Activated T-cell treated with anti-CD3 and anti-CD28 coated beads, Interleukin-2, amount 50 U/mL, for 72 hours (primary cell): ENCODE results near the gene SIAH2. TPM values are rescaled to one million over a fixed set of nuclear protein-coding genes. Genes with fewer than 3 reads are reported as not detected.
"Not testable (repeated sequence)": the region's sequence is repeated elsewhere in the genome, so short reads cannot be mapped to it uniquely, and the experiment has no call there.

ENCODE experiments used
- ATAC-seq, 2 donors: fragments of 150-1000 bp; cut with Tn5 transposase; replicated peaks in 1 of 2; 2 replicates each; pipeline ENCODE4 v1.10.0; 2021; ENCODE audit warnings: moderate library complexity in 2 of 2, mild to moderate bottlenecking in 1 of 2
- DNase-seq, 2 donors: peaks; one replicate each; pipeline ENCODE4 v3.0.0; 2021 to 2022; ENCODE audit warnings: mixed read lengths in 1 of 2
- H3K27ac Mint-ChIP-seq: one replicate; pipeline ENCODE4 v1.8.0; 2022; ENCODE audit warnings: mild to moderate bottlenecking, moderate library complexity, mixed read lengths
- H3K27me3 Mint-ChIP-seq: one replicate; pipeline ENCODE4 v1.8.0; 2022; ENCODE audit warnings: low read depth, mixed read lengths
- H3K36me3 Mint-ChIP-seq, 2 donors: one replicate each; pipeline ENCODE4 v1.8.0; 2022; ENCODE audit warnings: mixed read lengths in 2 of 2, mild to moderate bottlenecking in 1 of 2; ENCODE audit not compliant: insufficient read depth in 2 of 2
- H3K4me1 Mint-ChIP-seq: one replicate; pipeline ENCODE4 v1.8.0; 2022; ENCODE audit warnings: low read depth, mixed read lengths
- H3K4me3 Mint-ChIP-seq, 2 donors: one replicate each; pipeline ENCODE4 v1.8.0; 2022; ENCODE audit warnings: mild to moderate bottlenecking in 2 of 2, mixed read lengths in 2 of 2, moderate library complexity in 2 of 2
- H3K9me3 Mint-ChIP-seq, 2 donors: one replicate each; pipeline ENCODE4 v1.8.0; 2022; ENCODE audit warnings: mixed read lengths in 2 of 2
- total RNA-seq, 2 donors: library from RNA; stranded (reverse); gene quantifications; one replicate each; pipeline ENCODE4 v1.2.3, GENCODE V29; 2022

The SIAH2 gene, protein sequence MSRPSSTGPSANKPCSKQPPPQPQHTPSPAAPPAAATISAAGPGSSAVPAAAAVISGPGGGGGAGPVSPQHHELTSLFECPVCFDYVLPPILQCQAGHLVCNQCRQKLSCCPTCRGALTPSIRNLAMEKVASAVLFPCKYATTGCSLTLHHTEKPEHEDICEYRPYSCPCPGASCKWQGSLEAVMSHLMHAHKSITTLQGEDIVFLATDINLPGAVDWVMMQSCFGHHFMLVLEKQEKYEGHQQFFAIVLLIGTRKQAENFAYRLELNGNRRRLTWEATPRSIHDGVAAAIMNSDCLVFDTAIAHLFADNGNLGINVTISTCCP
- total RNA-seq, result 100 to 1,000 TPM in 1 of 2 donors, 10 to 100 TPM in 1; 91.2 to 124 TPM

DNA sequence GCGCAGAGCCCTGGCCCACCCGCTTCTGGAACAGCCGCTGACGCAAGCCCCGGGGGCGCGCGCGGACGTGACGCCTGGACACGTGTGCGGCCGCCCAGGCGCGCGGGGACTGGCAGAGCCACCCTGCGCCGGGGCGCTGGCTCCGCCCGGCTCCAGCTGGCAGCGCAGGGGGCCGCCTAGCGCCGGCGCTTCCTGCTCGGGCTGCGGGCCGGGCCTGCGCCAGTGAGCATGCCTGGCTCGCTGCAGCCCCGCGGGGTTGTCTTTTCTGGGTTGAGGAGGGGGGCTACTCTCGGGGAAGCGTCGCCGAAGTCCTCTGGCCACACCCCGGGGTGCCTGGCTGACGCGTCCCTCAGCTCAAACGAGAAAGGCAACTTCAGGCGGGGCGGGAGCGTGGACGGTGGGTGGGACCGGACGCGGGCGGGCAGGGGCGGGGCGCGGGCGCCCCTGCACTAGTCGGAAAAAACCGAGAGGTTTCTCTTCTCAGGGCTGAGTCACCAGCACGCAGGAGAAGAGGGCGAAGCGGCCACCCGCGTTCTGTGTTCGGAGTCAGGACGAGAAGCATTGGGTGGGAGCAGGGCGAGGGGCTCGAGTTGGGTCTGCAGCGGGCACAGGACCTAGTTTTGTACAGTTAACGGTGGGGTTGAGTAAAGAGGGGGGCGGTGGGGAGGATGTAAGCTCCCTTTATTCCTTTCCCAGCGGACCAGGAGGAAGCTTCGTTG, at the start of gene SIAH2:
TSS of gene SIAH2 (minus strand) at position 48 of the 719 bp plus-strand sequence. CDS start 320 bp downstream, outside the sequence.
- H3K27ac Mint-ChIP-seq, result peak within 1 kb of the TSS; percentile 100
- DNase-seq (peak; percentile 94 to 96), ATAC-seq (peak; percentile 76 to 80)
- peaks cover 63% of the 10 kb centered on the region for H3K4me1 Mint-ChIP-seq
- H3K36me3 Mint-ChIP-seq, result peaks cover 22 to 29% of the 10 kb centered on the region in 2 donors
- H3K4me3 Mint-ChIP-seq, result peak within 1 kb of the TSS; percentile 99
- H3K9me3 Mint-ChIP-seq, result no peaks in the 10 kb centered on the region
- H3K27me3 Mint-ChIP-seq, result no peaks in the 10 kb centered on the region

DNA sequence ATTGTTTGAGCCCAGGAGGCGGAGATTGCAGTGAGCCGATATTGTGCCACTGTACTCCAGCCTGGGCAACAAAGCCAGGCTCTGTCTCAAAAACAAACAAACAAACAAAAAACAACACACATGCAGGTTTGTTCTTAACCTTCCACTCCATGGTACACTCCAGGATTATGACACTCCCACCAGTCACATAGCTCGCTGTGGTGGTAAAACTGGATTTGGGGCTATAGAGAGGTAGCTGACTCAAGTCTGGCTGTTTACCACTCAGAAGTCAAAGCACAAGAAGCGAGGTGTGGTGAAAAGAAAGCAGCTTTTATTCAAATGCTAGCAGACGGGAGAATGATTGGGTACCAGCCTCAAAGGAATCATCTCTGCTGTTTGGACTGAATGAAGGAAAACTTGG, 49.0 kb upstream of the SIAH2 start:
- Mint-ChIP-seq H3K36me3 (no peaks in the 10 kb centered on the region), H3K9me3 (no peaks in the 10 kb centered on the region), H3K4me1 (no peaks in the 10 kb centered on the region), H3K27ac (no peak overlapping the region), H3K27me3 (peaks cover 22% of the 10 kb centered on the region), H3K4me3 (no peak overlapping the region)
- ATAC-seq, result no peak
- no peak for DNase-seq

DNA sequence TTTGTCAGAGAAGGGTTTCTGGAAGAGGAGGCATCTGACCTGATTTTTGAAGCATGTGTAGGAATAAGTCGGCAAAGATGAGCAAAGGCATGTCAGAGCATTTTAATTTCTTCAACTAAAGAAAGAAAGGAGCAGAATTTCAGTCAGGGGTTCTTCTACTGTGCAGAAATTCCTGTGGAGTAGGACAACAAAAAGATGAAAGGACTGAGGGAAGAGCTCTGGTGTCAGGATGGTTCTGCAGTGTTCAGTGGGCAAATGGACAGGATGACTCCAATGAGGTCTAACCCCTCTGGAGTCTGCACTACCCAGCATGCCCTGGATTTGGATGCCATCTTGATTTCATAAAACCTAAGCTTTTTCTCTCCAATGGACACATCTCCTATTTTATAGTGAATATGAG, 47.7 kb upstream of the SIAH2 start:
- H3K27me3 Mint-ChIP-seq, result peaks cover 22% of the 10 kb centered on the region
- no peaks in the 10 kb centered on the region for H3K36me3 Mint-ChIP-seq
- ATAC-seq (no peak), DNase-seq (no peak)
- H3K9me3 Mint-ChIP-seq, result no peaks in the 10 kb centered on the region
- H3K4me1 Mint-ChIP-seq, result no peaks in the 10 kb centered on the region
- H3K27ac Mint-ChIP-seq, result no peak overlapping the region
- no peak overlapping the region for H3K4me3 Mint-ChIP-seq

DNA sequence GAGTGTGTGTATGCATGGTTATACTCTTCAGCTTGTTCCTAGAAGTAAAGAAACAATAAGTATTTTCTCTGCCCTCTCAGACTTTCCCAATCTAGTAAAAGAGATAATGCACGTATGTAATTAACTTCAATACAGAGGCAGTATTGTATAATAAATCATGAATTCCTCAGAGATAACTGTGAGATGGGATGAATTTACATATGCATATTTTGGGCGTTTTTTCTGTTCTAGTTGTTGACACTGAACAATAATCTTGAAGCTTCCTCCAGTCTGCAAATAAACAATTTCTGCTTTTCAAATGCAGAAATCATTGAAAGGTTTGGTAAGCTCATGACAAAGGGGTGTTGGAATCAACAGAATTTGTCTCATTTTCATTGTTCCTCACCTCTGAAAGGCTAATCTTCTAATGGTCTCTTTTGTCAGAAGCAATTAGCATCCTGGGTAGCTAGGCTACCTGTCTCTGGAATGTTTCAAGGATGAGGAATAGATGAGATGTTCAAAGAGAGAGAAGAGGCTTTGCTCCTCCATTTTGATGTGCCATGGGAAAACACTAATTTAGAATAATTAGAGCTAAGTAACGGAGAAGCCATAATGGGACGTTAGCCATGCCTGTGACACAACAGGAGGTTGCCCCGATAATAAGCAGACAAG, 43.3 kb upstream of the SIAH2 start:
- Mint-ChIP-seq H3K4me3 (no peak overlapping the region), H3K9me3 (no peaks in the 10 kb centered on the region), H3K4me1 (no peaks in the 10 kb centered on the region), H3K36me3 (no peaks in the 10 kb centered on the region), H3K27me3 (peaks cover 11% of the 10 kb centered on the region), H3K27ac (no peak overlapping the region)
- DNase-seq (no peak), ATAC-seq (no peak)

DNA sequence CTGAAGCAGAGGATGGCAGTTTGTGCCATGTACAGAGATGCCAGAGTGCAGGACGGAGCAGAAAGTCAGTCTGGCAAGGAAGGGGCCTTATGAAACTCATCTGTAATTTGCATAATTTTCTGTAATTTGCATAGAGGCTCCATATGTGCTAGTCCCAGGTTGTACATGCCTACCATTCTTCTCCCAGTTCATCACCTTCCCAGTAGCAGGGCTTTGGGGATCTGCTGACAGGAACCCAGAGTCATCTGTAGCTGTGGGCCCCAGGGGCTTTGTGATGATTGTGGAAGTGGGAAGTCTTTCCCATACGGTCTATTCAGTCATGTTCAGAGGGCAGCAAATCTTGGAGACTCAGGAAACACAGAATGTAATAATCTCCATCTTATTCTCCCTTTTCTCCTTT, 42.4 kb upstream of the SIAH2 start:
- H3K27me3 Mint-ChIP-seq, result peaks cover 10% of the 10 kb centered on the region
- no peaks in the 10 kb centered on the region for H3K36me3 Mint-ChIP-seq
- DNase-seq (no peak), ATAC-seq (no peak)
- no peaks in the 10 kb centered on the region for H3K4me1 Mint-ChIP-seq
- no peaks in the 10 kb centered on the region for H3K9me3 Mint-ChIP-seq
- no peak overlapping the region for H3K4me3 Mint-ChIP-seq
- no peak overlapping the region for H3K27ac Mint-ChIP-seq

DNA sequence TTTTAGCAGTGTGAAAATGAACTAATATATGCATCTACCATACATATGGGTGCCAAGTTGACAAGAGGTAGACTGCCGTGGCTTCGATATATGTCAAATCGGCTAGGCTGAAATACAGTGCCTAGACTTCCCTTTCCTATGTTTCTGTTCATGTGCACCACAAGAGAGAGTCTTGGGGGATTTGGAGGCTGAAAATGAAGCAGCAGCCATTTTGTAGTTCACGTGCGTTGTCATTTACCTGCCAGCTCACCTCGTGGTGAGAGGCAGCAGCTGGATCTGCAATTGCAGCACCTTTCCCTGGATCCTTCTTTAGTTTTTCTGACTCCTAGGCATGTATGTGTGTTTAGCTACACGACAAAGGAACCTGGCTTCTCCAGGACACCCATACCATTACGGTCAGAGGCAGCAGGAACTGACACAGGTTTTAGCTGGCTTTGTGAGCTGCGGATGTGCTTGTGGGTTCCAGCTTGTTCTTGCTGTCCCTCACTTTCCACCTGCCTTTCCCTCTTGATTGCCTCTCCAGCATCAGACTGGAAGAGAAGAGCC, 40.5 kb upstream of the SIAH2 start:
- Mint-ChIP-seq H3K9me3 (no peaks in the 10 kb centered on the region), H3K27me3 (peaks cover 7% of the 10 kb centered on the region), H3K36me3 (no peaks in the 10 kb centered on the region), H3K4me3 (no peak overlapping the region), H3K27ac (no peak overlapping the region), H3K4me1 (no peaks in the 10 kb centered on the region)
- ATAC-seq, result no peak
- DNase-seq, result no peak

DNA sequence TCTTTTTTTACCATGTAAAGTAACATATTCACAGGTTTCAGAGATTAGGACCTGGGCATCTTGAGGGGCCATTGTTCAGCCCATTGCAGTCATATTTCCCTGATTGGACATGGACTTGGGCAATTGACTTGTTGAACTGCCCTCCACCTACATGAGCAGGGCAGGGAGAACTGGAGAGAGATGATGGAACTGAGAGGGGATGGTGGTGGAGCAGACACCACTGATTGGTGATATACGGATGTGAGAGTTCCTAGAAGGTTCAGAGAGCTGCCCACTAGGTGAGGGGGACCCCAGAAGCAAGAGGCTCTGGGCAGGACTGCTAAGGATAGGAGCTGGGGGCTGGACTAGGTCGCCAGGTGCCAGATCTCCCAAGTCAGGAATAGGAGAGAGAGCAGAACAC, 37.8 kb upstream of the SIAH2 start:
- Mint-ChIP-seq H3K36me3 (no peaks in the 10 kb centered on the region), H3K4me1 (peaks cover 6% of the 10 kb centered on the region), H3K9me3 (no peaks in the 10 kb centered on the region), H3K27ac (no peak overlapping the region), H3K27me3 (peaks cover 14% of the 10 kb centered on the region), H3K4me3 (no peak overlapping the region)
- DNase-seq (no peak), ATAC-seq (no peak)

DNA sequence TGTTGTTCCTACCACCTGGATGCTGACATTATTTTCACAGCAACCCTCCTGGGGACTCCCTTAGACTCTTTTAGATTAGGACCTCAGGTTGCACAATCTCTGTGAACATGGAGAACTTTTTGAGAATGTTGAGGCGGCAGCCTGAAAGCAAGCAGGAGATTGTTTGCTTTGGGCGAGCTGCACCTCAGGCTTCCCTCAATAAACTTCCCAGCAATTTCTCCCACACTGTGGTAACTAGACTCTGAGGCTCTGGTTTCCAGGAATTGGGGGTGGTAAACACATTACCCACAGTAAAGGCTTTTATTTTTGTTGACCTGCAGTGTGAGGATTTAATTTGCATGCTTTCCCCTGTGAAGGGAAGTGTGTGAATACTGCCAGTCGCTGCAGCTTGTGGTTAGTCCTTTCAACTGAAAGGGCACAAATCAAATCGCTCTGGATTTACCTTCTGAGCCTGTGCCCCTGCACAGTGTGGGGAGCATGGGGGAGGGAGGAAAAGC, 35.2 kb upstream of the SIAH2 start:
- ATAC-seq, result no peak
- Mint-ChIP-seq H3K4me3 (no peak overlapping the region), H3K27me3 (peaks cover 14% of the 10 kb centered on the region), H3K36me3 (no peaks in the 10 kb centered on the region), H3K4me1 (peaks cover 6% of the 10 kb centered on the region), H3K27ac (no peak overlapping the region), H3K9me3 (no peaks in the 10 kb centered on the region)
- DNase-seq, result no peak

DNA sequence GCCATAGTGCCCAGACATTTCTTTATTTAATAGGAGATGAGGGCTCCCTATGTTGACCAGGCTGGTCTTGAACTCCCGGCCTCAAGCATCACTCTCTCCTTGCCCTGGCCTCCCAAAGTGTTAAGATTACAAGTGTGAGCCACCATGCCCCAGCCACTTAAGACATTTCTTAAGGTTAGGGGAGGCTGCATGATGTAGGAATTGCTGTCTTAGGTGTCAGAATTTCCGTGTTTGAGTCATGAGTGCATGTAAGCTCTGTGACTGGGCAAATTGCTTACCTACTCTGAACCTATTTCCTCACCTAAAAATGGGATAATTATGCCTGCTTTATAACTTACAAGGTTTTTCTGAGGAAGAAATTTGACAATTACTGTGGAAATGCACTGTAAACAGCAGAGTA, 34.2 kb upstream of the SIAH2 start:
- no peaks in the 10 kb centered on the region for H3K36me3 Mint-ChIP-seq
- H3K4me1 Mint-ChIP-seq, result peaks cover 6% of the 10 kb centered on the region
- H3K27me3 Mint-ChIP-seq, result peaks cover 9% of the 10 kb centered on the region
- no peak overlapping the region for H3K4me3 Mint-ChIP-seq
- peak; percentile 47 to 71 for ATAC-seq
- no peak for DNase-seq
- no peak overlapping the region for H3K27ac Mint-ChIP-seq
- H3K9me3 Mint-ChIP-seq, result no peaks in the 10 kb centered on the region

DNA sequence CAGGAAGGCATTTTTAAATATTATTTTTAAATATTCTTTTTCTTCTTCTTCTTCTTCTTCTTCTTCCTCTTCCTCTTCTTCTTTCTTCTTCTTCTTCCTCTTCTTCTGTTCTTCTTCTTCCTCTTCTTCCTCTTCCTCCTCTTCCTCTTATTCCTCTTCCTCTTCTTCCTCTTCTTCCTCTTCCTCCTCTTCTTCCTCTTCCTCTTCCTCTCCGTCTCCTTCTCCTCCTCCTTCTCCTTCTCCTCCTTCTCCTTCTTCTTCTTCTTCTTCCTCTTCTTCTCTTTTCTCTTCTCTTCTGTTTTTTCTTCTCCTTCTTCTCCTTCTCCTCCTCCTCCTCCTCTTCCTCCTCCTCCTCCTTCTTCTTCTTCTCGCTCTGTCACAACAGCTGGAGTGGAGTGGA, 33.6 kb upstream of the SIAH2 start:
- H3K4me1 Mint-ChIP-seq, H3K27me3 Mint-ChIP-seq, H3K4me3 Mint-ChIP-seq, H3K36me3 Mint-ChIP-seq, H3K27ac Mint-ChIP-seq, H3K9me3 Mint-ChIP-seq, ATAC-seq, DNase-seq: not testable (repeated sequence)

DNA sequence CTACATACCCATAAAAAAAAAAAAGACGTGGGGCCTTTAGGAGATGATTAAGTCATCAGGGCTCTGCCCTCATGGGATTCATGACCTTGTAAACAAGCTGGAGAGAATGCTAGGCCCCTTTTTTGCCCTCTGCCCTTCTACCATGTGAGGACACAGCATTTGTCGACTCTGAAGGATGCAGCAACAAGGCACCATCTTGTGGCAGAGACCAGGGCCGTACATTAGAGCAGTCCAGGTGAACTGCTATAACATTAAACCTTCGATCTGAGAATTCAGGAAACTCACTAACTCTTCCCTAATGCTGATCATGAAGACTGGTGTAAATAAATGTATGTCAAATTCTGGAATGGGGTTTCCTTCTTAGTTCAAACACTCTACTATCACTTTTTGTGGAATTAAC, 30.7 kb upstream of the SIAH2 start:
- H3K36me3 Mint-ChIP-seq, result no peaks in the 10 kb centered on the region
- H3K4me1 Mint-ChIP-seq, result peaks cover 6% of the 10 kb centered on the region
- H3K27ac Mint-ChIP-seq, result no peak overlapping the region
- DNase-seq (no peak), ATAC-seq (no peak)
- H3K4me3 Mint-ChIP-seq, result no peak overlapping the region
- peaks cover 20% of the 10 kb centered on the region for H3K27me3 Mint-ChIP-seq
- no peaks in the 10 kb centered on the region for H3K9me3 Mint-ChIP-seq

DNA sequence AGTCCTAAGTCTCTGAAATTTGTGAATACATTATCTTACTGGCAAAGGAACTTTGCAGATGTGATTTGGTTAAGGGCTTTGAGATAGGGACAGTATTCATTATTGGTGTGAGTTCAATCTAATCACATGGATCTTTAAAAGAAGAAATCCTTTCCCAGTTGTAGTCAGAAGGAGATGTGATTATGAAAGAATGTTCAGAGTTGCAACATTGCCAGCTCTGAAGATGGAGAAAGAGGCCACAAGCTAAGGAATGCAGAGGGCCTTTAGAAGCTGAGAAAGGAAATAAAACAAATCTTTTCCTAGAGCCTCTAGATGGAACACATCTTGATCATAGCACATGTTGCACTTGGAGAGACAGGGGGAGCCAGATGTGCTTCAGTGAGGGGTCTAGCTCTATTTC, 27.7 kb upstream of the SIAH2 start:
- H3K9me3 Mint-ChIP-seq, result no peaks in the 10 kb centered on the region
- no peak for ATAC-seq
- no peak overlapping the region for H3K4me3 Mint-ChIP-seq

DNA sequence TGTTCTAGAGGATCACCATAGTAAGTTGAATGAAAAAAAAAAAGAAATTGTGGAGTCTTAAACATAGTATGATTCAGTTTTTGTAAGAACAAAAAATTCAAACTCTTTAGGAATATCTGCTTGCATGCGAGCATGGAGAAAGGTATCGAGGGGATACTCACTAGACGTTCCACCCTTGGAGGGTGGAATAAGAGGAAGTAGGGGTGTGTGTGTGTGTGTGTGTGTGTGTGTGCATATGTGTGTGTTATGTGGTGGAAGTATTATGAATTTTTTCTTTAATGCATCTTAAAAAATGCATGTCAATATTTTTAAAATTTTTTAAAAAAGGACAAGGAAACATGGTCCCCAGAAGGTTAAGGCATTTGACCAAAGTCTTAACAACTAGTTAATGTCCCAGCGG, 26.5 kb upstream of the SIAH2 start:
- Mint-ChIP-seq H3K9me3 (no peaks in the 10 kb centered on the region), H3K4me1 (peaks cover 39% of the 10 kb centered on the region), H3K27ac (no peak overlapping the region), H3K4me3 (no peak overlapping the region), H3K36me3 (no peaks in the 10 kb centered on the region), H3K27me3 (peaks cover 16% of the 10 kb centered on the region)
- DNase-seq (no peak), ATAC-seq (no peak)

More for the DNA sequence above, 27.7 kb upstream of the SIAH2 start:
- Mint-ChIP-seq H3K4me1 (peaks cover 27% of the 10 kb centered on the region), H3K27ac (no peak overlapping the region), H3K27me3 (peaks cover 16% of the 10 kb centered on the region), H3K36me3 (no peaks in the 10 kb centered on the region)
- DNase-seq, result no peak
